A549 (cell line): Measurements from ENCODE around the gene NFAM1. TPM values are rescaled to one million over a fixed set of nuclear protein-coding genes. Genes with fewer than 3 reads are reported as not detected.

ENCODE experiments used
- ATAC-seq, 2 experiments: fragments of 200-7000 bp in 1 of 2; fragments of >200 bp in 1 of 2; cut with Nextera tagmentation in 1 of 2; cut with Tn5 transposase in 1 of 2; 3 replicates each; pipeline versions ENCODE4 v1.8.0 to v1.9.1; 2018 to 2020; ENCODE audit warnings: mild to moderate bottlenecking in 1 of 2, moderate library complexity in 1 of 2
- CTCF ChIA-PET: fragments of 300-600 bp; sonication (Branson Sonifier 250); formaldehyde crosslinking; extraction: SDS; loops from one replicate; lab custom pipeline; 2021; ENCODE audit warnings: antibody characterized with exemption, inconsistent platforms; lab: Yijun Ruan, JAX
- POLR2A ChIA-PET: fragments of 350-600 bp; formaldehyde crosslinking; extraction: SDS; loops from one replicate; lab custom pipeline; 2021; ENCODE audit warnings: antibody characterized with exemption, inconsistent platforms; lab: Yijun Ruan, JAX
- DNase-seq, 2 experiments: peaks; one replicate each; pipeline versions ENCODE4 v3.0.0 to v3.0.0-alpha.2; 2011 to 2016; ENCODE audit warnings: low read depth in 1 of 2, low spot score in 1 of 2
- FAIRE-seq: peaks from 2 replicates; lab custom pipeline; 2011; peaks lifted over from hg19 to GRCh38; lab: Jason Lieb, UNC
- H3K27ac ChIP-seq, 2 experiments: fragments of >200 bp; sonication (Bioruptor Twin); formaldehyde crosslinking; 3 replicates each; pipeline ENCODE4 v1.5.1; 2016 to 2017
- H3K4me1 ChIP-seq: fragments of >200 bp; sonication (Bioruptor Twin); formaldehyde crosslinking; 3 replicates; pipeline ENCODE4 v1.6.1; 2016
- H3K4me2 ChIP-seq: fragments of >200 bp; sonication (Bioruptor Twin); formaldehyde crosslinking; 3 replicates; pipeline ENCODE4 v1.6.1; 2016
- H3K4me3 ChIP-seq: fragments of >200 bp; sonication (Bioruptor Twin); formaldehyde crosslinking; 3 replicates; pipeline ENCODE4 v1.5.1; 2016
- H3K9me3 ChIP-seq: fragments of >200 bp; sonication (Bioruptor Twin); formaldehyde crosslinking; 3 replicates; pipeline ENCODE4 v1.6.1; 2016
- BCL3 ChIP-seq: fragments of >200 bp; sonication (Bioruptor Twin); formaldehyde crosslinking; IDR thresholded peaks from 3 replicates; pipeline ENCODE4 v1.6.1; 2016
- CBX8 ChIP-seq: fragments of 200-600 bp; sonication (generic); IDR thresholded peaks from 2 replicates; pipeline ENCODE4 v1.6.1; 2016
- CEBPB ChIP-seq, 2 experiments: fragments of >200 bp in 1 of 2; sonication (Bioruptor Twin) in 1 of 2; formaldehyde crosslinking in 1 of 2; IDR thresholded peaks; 2 replicates each; pipeline ENCODE4 v1.6.1; 2012 to 2016
- CHD4 ChIP-seq: fragments of 200-600 bp; sonication (generic); IDR thresholded peaks from 2 replicates; pipeline ENCODE4 v1.6.1; 2016; ENCODE audit warnings: antibody characterized with exemption, mild to moderate bottlenecking, borderline replicate concordance
- EHF ChIP-seq: fragments of 250-450 bp; sonication (Bioruptor Pico); IDR thresholded peaks from 2 replicates; pipeline ENCODE4 v1.5.0; 2020; ENCODE audit warnings: mild to moderate bottlenecking
- EHMT2 ChIP-seq: fragments of 200-600 bp; sonication (generic); IDR thresholded peaks from 2 replicates; pipeline ENCODE4 v1.6.1; 2016; ENCODE audit warnings: antibody characterized with exemption, low read depth, mild to moderate bottlenecking, moderate library complexity
- FOSB ChIP-seq: fragments of 250-450 bp; sonication (Bioruptor Pico); IDR thresholded peaks from 2 replicates; pipeline ENCODE4 v1.5.0; 2020; ENCODE audit warnings: mild to moderate bottlenecking, moderate library complexity
- HOXA7 ChIP-seq: fragments of 250-450 bp; sonication (Bioruptor Pico); IDR thresholded peaks from 2 replicates; pipeline ENCODE4 v1.5.0; 2020; ENCODE audit warnings: mild to moderate bottlenecking, moderate library complexity
- HOXB5 ChIP-seq: fragments of 250-450 bp; sonication (Bioruptor Pico); IDR thresholded peaks from 2 replicates; pipeline ENCODE4 v1.5.0; 2020; ENCODE audit warnings: mild to moderate bottlenecking, moderate library complexity
- KDM1A ChIP-seq: fragments of 200-600 bp; sonication (generic); IDR thresholded peaks from 2 replicates; pipeline ENCODE4 v1.6.1; 2016; ENCODE audit warnings: low read depth, mild to moderate bottlenecking
- MAFK ChIP-seq: fragments of 450-650 bp; IDR thresholded peaks from 2 replicates; pipeline ENCODE4 v1.6.1; 2014; ENCODE audit not compliant: partially characterized antibody
- MAX ChIP-seq: IDR thresholded peaks from 2 replicates; pipeline ENCODE4 v1.6.1; 2012
- MYC ChIP-seq: IDR thresholded peaks from 2 replicates; pipeline ENCODE4 v1.6.1; 2012; ENCODE audit warnings: mild to moderate bottlenecking, inconsistent platforms, low read length, improper control_type of control experiment, borderline replicate concordance
- NR3C1 ChIP-seq: fragments of >200 bp; sonication (Bioruptor Twin); formaldehyde crosslinking; IDR thresholded peaks from 3 replicates; pipeline ENCODE4 v1.6.1; 2017
- POLR2AphosphoS2 ChIP-seq: conservative IDR thresholded peaks from 2 replicates; pipeline ENCODE4 v1.6.1; 2012; ENCODE audit warnings: low read length, improper control_type of control experiment, inconsistent platforms
- REST ChIP-seq: fragments of 200-600 bp; sonication (generic); IDR thresholded peaks from 2 replicates; pipeline ENCODE4 v1.6.1; 2016; ENCODE audit warnings: antibody characterized with exemption, mild to moderate bottlenecking, moderate library complexity
- RFX5 ChIP-seq: fragments of 450-650 bp; IDR thresholded peaks from 2 replicates; pipeline ENCODE4 v1.7.1; 2014; ENCODE audit warnings: antibody characterized with exemption, mild to moderate bottlenecking, moderate library complexity
- TFCP2L1 ChIP-seq: fragments of 250-450 bp; sonication (Bioruptor Pico); IDR thresholded peaks from 2 replicates; pipeline ENCODE4 v1.5.0; 2021; ENCODE audit warnings: mild to moderate bottlenecking
- TP53 ChIP-seq: fragments of 250-450 bp; sonication (Bioruptor Pico); IDR thresholded peaks from 2 replicates; pipeline ENCODE4 v1.5.0; 2021; ENCODE audit warnings: mild to moderate bottlenecking, moderate library complexity
- ZFP36 ChIP-seq: fragments of 450-650 bp; IDR thresholded peaks from 2 replicates; pipeline ENCODE4 v1.6.1; 2014; ENCODE audit warnings: borderline replicate concordance; ENCODE audit not compliant: partially characterized antibody
- ZNF302 ChIP-seq: fragments of 250-450 bp; sonication (Bioruptor Pico); IDR thresholded peaks from 2 replicates; pipeline ENCODE4 v1.9.0; 2021; ENCODE audit warnings: inconsistent platforms, mild to moderate bottlenecking, moderate library complexity
- WGBS: methylation state at CpG from one replicate; pipeline ENCODE4 v1.1.6; 2017; ENCODE audit errors: missing lambda C conversion rate; 5-methylcytosine and 5-hydroxymethylcytosine counted together
- polyA plus RNA-seq, 4 experiments: library from polyadenylated mRNA; depleted of rRNA in 3 of 4; stranded (reverse); fragments of >200 nt; fragmentation: RNase III in 1 of 4; extraction: RNeasy Plus Mini Kit Qiagen cat#74134 plus additional on column Dnase treatment in 1 of 4; gene quantifications; 2 replicates in 3 of 4; 3 replicates in 1 of 4; pipeline ENCODE4 v1.2.3, GENCODE V29; 2011 to 2017

NFAM1 gene
- polyA plus RNA-seq, 2 of the 4 experiments (the other 2 are of a cell fraction): not detected

GRCh38 chr22:42408810-42409529 is 23.2 kb downstream of the NFAM1 start:
- ATAC-seq (no peak), FAIRE-seq (no peak), DNase-seq (no peak)
- WGBS: 78% methylated on average over 7 of the region's 16 CpGs
- Histone ChIP-seq H3K9me3 (no peaks in the 10 kb centered on the region), H3K4me3 (no peak overlapping the region), H3K4me1 (no peaks in the 10 kb centered on the region), H3K4me2 (no peak overlapping the region), H3K27ac (no peak overlapping the region)
- POLR2A ChIA-PET: no interaction called here
- TF ChIP-seq TFCP2L1: no peak
- TF ChIP-seq CBX8: no peak
- CTCF ChIA-PET: no interaction called here

- no peak overlapping the region for H3K4me2 ChIP-seq
- TF ChIP-seq POLR2AphosphoS2 (no peak), MYC (no peak), BCL3 (no peak), REST (no peak), HOXA7 (no peak), RFX5 (no peak), KDM1A (no peak), NR3C1 (no peak), HOXB5 (CRISPR knock-in tag) (no peak), CHD4 (no peak), MAX (no peak), EHF (CRISPR knock-in tag) (no peak), CEBPB (IDR thresholded peaks at IDR 0.05) (no peak), ZNF302 (no peak), FOSB (no peak), EHMT2 (no peak), MAFK (no peak), TP53 (CRISPR knock-in tag) (no peak), ZFP36 (no peak)
- ATAC-seq (no peak), DNase-seq (no peak), FAIRE-seq (no peak)
- H3K4me3 ChIP-seq: no peak overlapping the region
- H3K27ac ChIP-seq: no peak overlapping the region
- POLR2A ChIA-PET: no interaction called here
- 44% methylated on average over 7 of the region's 7 CpGs for WGBS
- CTCF ChIA-PET: interaction anchor here (1.2 kb wide), 1 partner anchor 28 kb away, joined by 3 read pairs; no protein-coding TSS in a partner anchor
- H3K9me3 ChIP-seq: no peaks in the 10 kb centered on the region
- H3K4me1 ChIP-seq: no peaks in the 10 kb centered on the region
Observed at GRCh38 chr22:42408276-42408675, 23.9 kb downstream of the NFAM1 start.
